Transverse colon (tissue), 4 donors: Measurements from ENCODE around the gene ACOT4.

Source experiments
- EP300 ChIP-seq: sonication (generic); formaldehyde crosslinking; IDR thresholded peaks from one replicate; pipeline ENCODE4 v1.6.1; 2017; ENCODE audit warnings: antibody characterized with exemption, low read depth
- POLR2A ChIP-seq: fragments of 450-650 bp; IDR thresholded peaks from one replicate; pipeline ENCODE4 v1.6.1; 2016; ENCODE audit warnings: antibody characterized with exemption, mild to moderate bottlenecking, moderate library complexity
- POLR2AphosphoS5 ChIP-seq, 3 donors: sonication (generic); formaldehyde crosslinking; IDR thresholded peaks; one replicate each; pipeline ENCODE4 v1.6.1; 2016; ENCODE audit warnings: antibody characterized with exemption in 3 of 3
- TF ChIP-seq, protein P1 (sequence below), 5 experiments: fragments of 200-600 bp in 3 of 5; fragments of 450-650 bp in 2 of 5; sonication (generic) in 3 of 5; IDR thresholded peaks; 1 replicate in 2 of 5; 2 replicates in 3 of 5; pipeline ENCODE4 v1.5.1; 2016 to 2017; ENCODE audit warnings: antibody characterized with exemption in 5 of 5, inconsistent platforms in 3 of 5, mild to moderate bottlenecking in 2 of 5, moderate library complexity in 1 of 5

- no peak for TF ChIP-seq POLR2AphosphoS5 (IDR thresholded peaks at IDR 0.05)
- TF ChIP-seq, protein P1, sequence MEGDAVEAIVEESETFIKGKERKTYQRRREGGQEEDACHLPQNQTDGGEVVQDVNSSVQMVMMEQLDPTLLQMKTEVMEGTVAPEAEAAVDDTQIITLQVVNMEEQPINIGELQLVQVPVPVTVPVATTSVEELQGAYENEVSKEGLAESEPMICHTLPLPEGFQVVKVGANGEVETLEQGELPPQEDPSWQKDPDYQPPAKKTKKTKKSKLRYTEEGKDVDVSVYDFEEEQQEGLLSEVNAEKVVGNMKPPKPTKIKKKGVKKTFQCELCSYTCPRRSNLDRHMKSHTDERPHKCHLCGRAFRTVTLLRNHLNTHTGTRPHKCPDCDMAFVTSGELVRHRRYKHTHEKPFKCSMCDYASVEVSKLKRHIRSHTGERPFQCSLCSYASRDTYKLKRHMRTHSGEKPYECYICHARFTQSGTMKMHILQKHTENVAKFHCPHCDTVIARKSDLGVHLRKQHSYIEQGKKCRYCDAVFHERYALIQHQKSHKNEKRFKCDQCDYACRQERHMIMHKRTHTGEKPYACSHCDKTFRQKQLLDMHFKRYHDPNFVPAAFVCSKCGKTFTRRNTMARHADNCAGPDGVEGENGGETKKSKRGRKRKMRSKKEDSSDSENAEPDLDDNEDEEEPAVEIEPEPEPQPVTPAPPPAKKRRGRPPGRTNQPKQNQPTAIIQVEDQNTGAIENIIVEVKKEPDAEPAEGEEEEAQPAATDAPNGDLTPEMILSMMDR (IDR thresholded peaks at IDR 0.05): no peak
- TF ChIP-seq POLR2A: no peak
- TF ChIP-seq EP300: no peak
These were observed 24.3 kb upstream of the ACOT4 start for GRCh38 chr14:73567358-73567757.
